Measurements from ENCODE around the gene ABHD12. TPM values are rescaled to one million over a fixed set of nuclear protein-coding genes. Genes with fewer than 3 reads are reported as not detected.
A peak's percentile ranks its signal among the peaks of the same experiment; 100 is the strongest.

ABHD12 gene
- total and polyA plus RNA-seq, 4 donors = 46.1 to 108 (median 86.6) TPM

- no peak for DNase-seq (ENCODE audit: low read depth in 4 of 6, low spot score in 6 of 6)
- Histone ChIP-seq H3K36me3 (ENCODE audit: control insufficient read depth, insufficient read depth, low read length) (peaks cover 80% of the 10 kb centered on the region), H3K9me3 (ENCODE audit: control insufficient read depth, insufficient read depth, low read length) (no peaks in the 10 kb centered on the region), H3K27ac (ENCODE audit: low read depth, low read length) (no peak overlapping the region), H3K4me1 (ENCODE audit: control insufficient read depth, insufficient read depth, low read length) (peaks cover 17% of the 10 kb centered on the region), H3K4me3 (ENCODE audit: low read depth, low read length) (no peak overlapping the region), H3K27me3 (ENCODE audit: control insufficient read depth, insufficient read depth, low read length) (no peaks in the 10 kb centered on the region)
- WGBS (ENCODE audit: insufficient coverage) = 86% methylated on average over 9 of the region's 9 CpGs
Measured at GRCh38 chr20:25301357-25301920, 89.2 kb downstream of the ABHD12 start.

GRCh38 chr20:25300496-25301170 lies 90.0 kb downstream of the ABHD12 start:
- Histone ChIP-seq H3K36me3 (ENCODE audit: control insufficient read depth, insufficient read depth, low read length) (peaks cover 86% of the 10 kb centered on the region), H3K27me3 (ENCODE audit: control insufficient read depth, insufficient read depth, low read length) (no peaks in the 10 kb centered on the region)
- WGBS (ENCODE audit: insufficient coverage) = 75% methylated on average over 13 of the region's 13 CpGs

GRCh38 chr20:25299806-25300205 lies 90.8 kb downstream of the ABHD12 start:
- WGBS (ENCODE audit: insufficient coverage) = 95% methylated on average over 8 of the region's 9 CpGs
- Histone ChIP-seq H3K36me3 (ENCODE audit: control insufficient read depth, insufficient read depth, low read length) (peaks cover 93% of the 10 kb centered on the region), H3K9me3 (ENCODE audit: control insufficient read depth, insufficient read depth, low read length) (no peaks in the 10 kb centered on the region), H3K27ac (ENCODE audit: low read depth, low read length) (no peak overlapping the region), H3K27me3 (ENCODE audit: control insufficient read depth, insufficient read depth, low read length) (no peaks in the 10 kb centered on the region), H3K4me3 (ENCODE audit: low read depth, low read length) (no peak overlapping the region), H3K4me1 (ENCODE audit: control insufficient read depth, insufficient read depth, low read length) (peaks cover 31% of the 10 kb centered on the region)
- no peak for DNase-seq (ENCODE audit: low read depth in 4 of 6, low spot score in 6 of 6)

More at GRCh38 chr20:25300496-25301170, 90.0 kb downstream of the ABHD12 start:
- Histone ChIP-seq H3K4me1 (ENCODE audit: control insufficient read depth, insufficient read depth, low read length) (peaks cover 25% of the 10 kb centered on the region), H3K27ac (ENCODE audit: low read depth, low read length) (no peak overlapping the region), H3K4me3 (ENCODE audit: low read depth, low read length) (no peak overlapping the region), H3K9me3 (ENCODE audit: control insufficient read depth, insufficient read depth, low read length) (no peaks in the 10 kb centered on the region)
- DNase-seq (ENCODE audit: low read depth in 4 of 6, low spot score in 6 of 6) = no peak

- H3K27me3 ChIP-seq (ENCODE audit: control insufficient read depth, insufficient read depth, low read length) = no peaks in the 10 kb centered on the region
- 100% methylated on average over 2 of the region's 10 CpGs for WGBS (ENCODE audit: insufficient coverage)
- H3K4me1 ChIP-seq (ENCODE audit: control insufficient read depth, insufficient read depth, low read length) = peaks cover 38% of the 10 kb centered on the region
- H3K4me3 ChIP-seq (ENCODE audit: low read depth, low read length) = no peak overlapping the region
- no peak overlapping the region for H3K27ac ChIP-seq (ENCODE audit: low read depth, low read length)
- H3K36me3 ChIP-seq (ENCODE audit: control insufficient read depth, insufficient read depth, low read length) = peaks cover 93% of the 10 kb centered on the region
- no peak for DNase-seq (ENCODE audit: low read depth in 4 of 6, low spot score in 6 of 6)
- H3K9me3 ChIP-seq (ENCODE audit: control insufficient read depth, insufficient read depth, low read length) = no peaks in the 10 kb centered on the region
Measured at GRCh38 chr20:25297141-25297905, 93.3 kb downstream of the ABHD12 start.

GRCh38 chr20:25296094-25297093 lies 94.2 kb downstream of the ABHD12 start:
- H3K4me1 ChIP-seq (ENCODE audit: control insufficient read depth, insufficient read depth, low read length) = peaks cover 32% of the 10 kb centered on the region
- peaks cover 93% of the 10 kb centered on the region for H3K36me3 ChIP-seq (ENCODE audit: control insufficient read depth, insufficient read depth, low read length)
- DNase-seq (ENCODE audit: low read depth in 4 of 6, low spot score in 6 of 6) = peak in 1 of 6 donors; percentile 53
- WGBS (ENCODE audit: insufficient coverage) = 85% methylated on average over 22 of the region's 24 CpGs
- no peaks in the 10 kb centered on the region for H3K27me3 ChIP-seq (ENCODE audit: control insufficient read depth, insufficient read depth, low read length)
- no peak overlapping the region for H3K27ac ChIP-seq (ENCODE audit: low read depth, low read length)
- H3K4me3 ChIP-seq (ENCODE audit: low read depth, low read length) = no peak overlapping the region
- H3K9me3 ChIP-seq (ENCODE audit: control insufficient read depth, insufficient read depth, low read length) = no peaks in the 10 kb centered on the region

GRCh38 chr20:25295386-25296093 lies 95.1 kb downstream of the ABHD12 start:
- DNase-seq (ENCODE audit: low read depth in 4 of 6, low spot score in 6 of 6) = no peak
- Histone ChIP-seq H3K36me3 (ENCODE audit: control insufficient read depth, insufficient read depth, low read length) (peaks cover 95% of the 10 kb centered on the region), H3K27me3 (ENCODE audit: control insufficient read depth, insufficient read depth, low read length) (no peaks in the 10 kb centered on the region), H3K4me3 (ENCODE audit: low read depth, low read length) (no peak overlapping the region), H3K4me1 (ENCODE audit: control insufficient read depth, insufficient read depth, low read length) (peaks cover 30% of the 10 kb centered on the region), H3K9me3 (ENCODE audit: control insufficient read depth, insufficient read depth, low read length) (no peaks in the 10 kb centered on the region), H3K27ac (ENCODE audit: low read depth, low read length) (no peak overlapping the region)
- WGBS (ENCODE audit: insufficient coverage) = 75% methylated on average over 9 of the region's 10 CpGs

GRCh38 chr20:25294459-25295385 lies 95.9 kb downstream of the ABHD12 start:
- peaks cover 30% of the 10 kb centered on the region for H3K4me1 ChIP-seq (ENCODE audit: control insufficient read depth, insufficient read depth, low read length)
- H3K36me3 ChIP-seq (ENCODE audit: control insufficient read depth, insufficient read depth, low read length) = peaks cover 95% of the 10 kb centered on the region
- peak in 5 of 6 donors; percentile 12 to 77 (median 31) for DNase-seq (ENCODE audit: low read depth in 4 of 6, low spot score in 6 of 6)
- H3K27me3 ChIP-seq (ENCODE audit: control insufficient read depth, insufficient read depth, low read length) = no peaks in the 10 kb centered on the region
- H3K4me3 ChIP-seq (ENCODE audit: low read depth, low read length) = no peak overlapping the region
- WGBS (ENCODE audit: insufficient coverage) = 51% methylated on average over 21 of the region's 22 CpGs
- no peak overlapping the region for H3K27ac ChIP-seq (ENCODE audit: low read depth, low read length)
- no peaks in the 10 kb centered on the region for H3K9me3 ChIP-seq (ENCODE audit: control insufficient read depth, insufficient read depth, low read length)

- no peaks in the 10 kb centered on the region for H3K27me3 ChIP-seq (ENCODE audit: control insufficient read depth, insufficient read depth, low read length)
- H3K27ac ChIP-seq (ENCODE audit: low read depth, low read length) = no peak overlapping the region
- WGBS (ENCODE audit: insufficient coverage) = 87% methylated on average over 8 of the region's 13 CpGs
- H3K36me3 ChIP-seq (ENCODE audit: control insufficient read depth, insufficient read depth, low read length) = peaks cover 94% of the 10 kb centered on the region
- H3K4me3 ChIP-seq (ENCODE audit: low read depth, low read length) = no peak overlapping the region
- no peak for DNase-seq (ENCODE audit: low read depth in 4 of 6, low spot score in 6 of 6)
- no peaks in the 10 kb centered on the region for H3K9me3 ChIP-seq (ENCODE audit: control insufficient read depth, insufficient read depth, low read length)
- peaks cover 30% of the 10 kb centered on the region for H3K4me1 ChIP-seq (ENCODE audit: control insufficient read depth, insufficient read depth, low read length)
Measured at GRCh38 chr20:25293910-25294458, 96.7 kb downstream of the ABHD12 start.
